Diencephalon (tissue), 1 donor: ENCODE results near the gene ITSN1. TPM values are rescaled to one million over a fixed set of nuclear protein-coding genes. Genes with fewer than 3 reads are reported as not detected.

Source experiments
- total RNA-seq: library from RNA; depleted of rRNA; stranded (reverse); fragments of >200 nt; gene quantifications from one replicate; pipeline ENCODE4 v1.2.3, GENCODE V29; 2014

The ITSN1 gene
- 80.0 TPM for total RNA-seq

GRCh38 chr21:33642027-33642895, at the start of gene ITSN1:
Gene ITSN1, plus strand, starts transcription at chr21:33642501. Its CDS starts 76,328 bp downstream, at chr21:33718829.

GRCh38 chr21:33641352-33642026, 812 bp upstream of the ITSN1 start, which contains the start of gene CRYZL1:
Gene CRYZL1, minus strand, starts transcription at chr21:33641741. Its CDS starts 10,190 bp downstream, at chr21:33631551.

GRCh38 chr21:33915368-33916199, 273.3 kb downstream of the ITSN1 start, which contains the start of gene ATP5PO:
Gene ATP5PO, minus strand, starts transcription at chr21:33915804. Its CDS starts 41 bp downstream, at chr21:33915763.

Other genes starting within 250 kb of the ITSN1 start
- gene IFNGR2, start 239.1 kb upstream of the ITSN1 start, total RNA-seq = 56.3 TPM
- gene TMEM50B, start 162.5 kb upstream of the ITSN1 start, total RNA-seq = 67.4 TPM
- gene DNAJC28, start 150.8 kb upstream of the ITSN1 start, total RNA-seq = 8.5 TPM
- gene GART, start 100.4 kb upstream of the ITSN1 start, total RNA-seq = 72.9 TPM
- 135 TPM for gene SON, start 99.5 kb upstream of the ITSN1 start, total RNA-seq
- gene DONSON, start 53.8 kb upstream of the ITSN1 start, total RNA-seq = 33.2 TPM
- gene CRYZL1, start 760 bp upstream of the ITSN1 start, total RNA-seq = 51.9 TPM